GM12878 (cell line): ENCODE data around the gene SPSB2.

ENCODE experiments used
- CBX3 ChIP-seq: fragments of 200-600 bp; sonication (generic); IDR thresholded peaks from 2 replicates; pipeline ENCODE4 v1.6.1; 2016; ENCODE audit warnings: low read depth, borderline replicate concordance
- CREM ChIP-seq: IDR thresholded peaks from 2 replicates; pipeline ENCODE4 v1.6.1; 2014; ENCODE audit warnings: antibody characterized with exemption, low read depth
- EZH2 ChIP-seq: IDR thresholded peaks from 2 replicates; pipeline ENCODE4 v1.6.1; 2012; ENCODE audit warnings: low read depth, mild to moderate bottlenecking, control low read depth, inconsistent platforms, low read length, borderline replicate concordance; ENCODE audit not compliant: control insufficient read depth
- POLR2A ChIP-seq: IDR thresholded peaks from 2 replicates; pipeline ENCODE4 v1.6.1; 2011; ENCODE audit warnings: low read depth, mild to moderate bottlenecking, low read length
- POLR2AphosphoS2 ChIP-seq: IDR thresholded peaks from 2 replicates; pipeline ENCODE4 v1.6.1; 2011; ENCODE audit warnings: low read depth, mild to moderate bottlenecking, low read length, improper control_type of control experiment, moderate library complexity
- SP1 ChIP-seq: IDR thresholded peaks from one replicate; pipeline ENCODE4 v1.6.1; 2011; ENCODE audit warnings: low read depth, low read length
- SRF ChIP-seq, 2 experiments: IDR thresholded peaks; 2 replicates each; pipeline ENCODE4 v1.6.1; 2011; ENCODE audit warnings: low read depth in 2 of 2, low read length in 2 of 2, mild to moderate bottlenecking in 1 of 2, moderate library complexity in 1 of 2
- TBL1XR1 ChIP-seq: IDR thresholded peaks from 2 replicates; pipeline ENCODE4 v1.6.1; 2012; ENCODE audit warnings: low read depth, low read length, improper control_type of control experiment
- ZNF274 ChIP-seq: IDR thresholded peaks from one replicate; pipeline ENCODE4 v1.8.0; 2011; ENCODE audit not compliant: insufficient read length, insufficient read depth
- TF ChIP-seq, protein P1 (sequence below), 3 experiments: IDR thresholded peaks in 2 of 3; conservative IDR thresholded peaks in 1 of 3; 2 replicates each; pipeline ENCODE4 v1.5.1; 2011; ENCODE audit warnings: low read depth in 3 of 3, low read length in 3 of 3, mild to moderate bottlenecking in 3 of 3, control low read depth in 2 of 3, moderate library complexity in 2 of 3, inconsistent platforms in 1 of 3, mixed read lengths in 1 of 3; ENCODE audit not compliant: control insufficient read depth in 2 of 3, insufficient read depth in 1 of 3; ENCODE audit errors: extremely low read depth in 1 of 3
- TF ChIP-seq, protein P2 (sequence below): IDR thresholded peaks from 2 replicates; pipeline ENCODE4 v1.6.1; 2012; ENCODE audit warnings: mild to moderate bottlenecking, low read depth, low read length

DNA sequence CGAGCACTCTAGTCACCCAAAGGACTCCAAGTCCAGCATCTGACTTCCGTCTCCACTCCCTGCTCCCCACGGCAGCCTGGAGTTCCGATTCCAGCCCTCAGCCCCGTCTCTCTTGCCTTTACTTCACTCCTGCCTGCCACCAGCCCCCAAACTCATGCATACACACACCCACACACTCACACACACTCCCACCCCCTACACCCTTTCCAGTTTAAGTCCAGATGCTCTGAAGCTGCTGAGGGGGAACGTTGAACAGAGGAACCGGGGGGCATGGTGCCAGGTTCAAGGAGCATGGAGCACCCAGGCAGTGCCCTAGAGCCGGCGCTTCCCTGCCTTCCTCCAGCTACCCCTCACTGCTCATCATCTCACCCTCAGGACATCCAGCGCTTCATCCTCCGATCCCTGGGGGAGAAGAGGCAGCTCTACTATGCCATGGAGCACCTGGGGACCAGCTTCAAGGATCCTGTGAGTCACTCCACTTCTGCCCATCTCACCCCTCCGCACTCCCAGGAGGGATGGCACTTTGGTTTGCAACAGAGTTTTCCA lies 41.6 kb downstream of the SPSB2 start:
- no peak for TF ChIP-seq SP1
- TF ChIP-seq SRF (IDR thresholded peaks at IDR 0.05; ENCODE audit: low read depth in 2 of 2, low read length in 2 of 2), result no peak
- TF ChIP-seq POLR2A, result no peak
- TF ChIP-seq EZH2, result no peak
- no peak for TF ChIP-seq ZNF274
- TF ChIP-seq CBX3, result no peak
- TF ChIP-seq, protein P1, sequence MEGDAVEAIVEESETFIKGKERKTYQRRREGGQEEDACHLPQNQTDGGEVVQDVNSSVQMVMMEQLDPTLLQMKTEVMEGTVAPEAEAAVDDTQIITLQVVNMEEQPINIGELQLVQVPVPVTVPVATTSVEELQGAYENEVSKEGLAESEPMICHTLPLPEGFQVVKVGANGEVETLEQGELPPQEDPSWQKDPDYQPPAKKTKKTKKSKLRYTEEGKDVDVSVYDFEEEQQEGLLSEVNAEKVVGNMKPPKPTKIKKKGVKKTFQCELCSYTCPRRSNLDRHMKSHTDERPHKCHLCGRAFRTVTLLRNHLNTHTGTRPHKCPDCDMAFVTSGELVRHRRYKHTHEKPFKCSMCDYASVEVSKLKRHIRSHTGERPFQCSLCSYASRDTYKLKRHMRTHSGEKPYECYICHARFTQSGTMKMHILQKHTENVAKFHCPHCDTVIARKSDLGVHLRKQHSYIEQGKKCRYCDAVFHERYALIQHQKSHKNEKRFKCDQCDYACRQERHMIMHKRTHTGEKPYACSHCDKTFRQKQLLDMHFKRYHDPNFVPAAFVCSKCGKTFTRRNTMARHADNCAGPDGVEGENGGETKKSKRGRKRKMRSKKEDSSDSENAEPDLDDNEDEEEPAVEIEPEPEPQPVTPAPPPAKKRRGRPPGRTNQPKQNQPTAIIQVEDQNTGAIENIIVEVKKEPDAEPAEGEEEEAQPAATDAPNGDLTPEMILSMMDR (IDR thresholded peaks at IDR 0.05 in 2 of 3, conservative IDR thresholded peaks at IDR 0.05 in 1 of 3; ENCODE audit: control insufficient read depth in 2 of 3, extremely low read depth in 1 of 3, insufficient read depth in 1 of 3, low read depth in 3 of 3, low read length in 3 of 3), result no peak
- TF ChIP-seq POLR2AphosphoS2, result no peak
- TF ChIP-seq, protein P2, sequence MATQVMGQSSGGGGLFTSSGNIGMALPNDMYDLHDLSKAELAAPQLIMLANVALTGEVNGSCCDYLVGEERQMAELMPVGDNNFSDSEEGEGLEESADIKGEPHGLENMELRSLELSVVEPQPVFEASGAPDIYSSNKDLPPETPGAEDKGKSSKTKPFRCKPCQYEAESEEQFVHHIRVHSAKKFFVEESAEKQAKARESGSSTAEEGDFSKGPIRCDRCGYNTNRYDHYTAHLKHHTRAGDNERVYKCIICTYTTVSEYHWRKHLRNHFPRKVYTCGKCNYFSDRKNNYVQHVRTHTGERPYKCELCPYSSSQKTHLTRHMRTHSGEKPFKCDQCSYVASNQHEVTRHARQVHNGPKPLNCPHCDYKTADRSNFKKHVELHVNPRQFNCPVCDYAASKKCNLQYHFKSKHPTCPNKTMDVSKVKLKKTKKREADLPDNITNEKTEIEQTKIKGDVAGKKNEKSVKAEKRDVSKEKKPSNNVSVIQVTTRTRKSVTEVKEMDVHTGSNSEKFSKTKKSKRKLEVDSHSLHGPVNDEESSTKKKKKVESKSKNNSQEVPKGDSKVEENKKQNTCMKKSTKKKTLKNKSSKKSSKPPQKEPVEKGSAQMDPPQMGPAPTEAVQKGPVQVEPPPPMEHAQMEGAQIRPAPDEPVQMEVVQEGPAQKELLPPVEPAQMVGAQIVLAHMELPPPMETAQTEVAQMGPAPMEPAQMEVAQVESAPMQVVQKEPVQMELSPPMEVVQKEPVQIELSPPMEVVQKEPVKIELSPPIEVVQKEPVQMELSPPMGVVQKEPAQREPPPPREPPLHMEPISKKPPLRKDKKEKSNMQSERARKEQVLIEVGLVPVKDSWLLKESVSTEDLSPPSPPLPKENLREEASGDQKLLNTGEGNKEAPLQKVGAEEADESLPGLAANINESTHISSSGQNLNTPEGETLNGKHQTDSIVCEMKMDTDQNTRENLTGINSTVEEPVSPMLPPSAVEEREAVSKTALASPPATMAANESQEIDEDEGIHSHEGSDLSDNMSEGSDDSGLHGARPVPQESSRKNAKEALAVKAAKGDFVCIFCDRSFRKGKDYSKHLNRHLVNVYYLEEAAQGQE, result no peak
- TF ChIP-seq TBL1XR1, result no peak
- TF ChIP-seq CREM, result no peak
